Measurements from ENCODE around the gene LUC7L.

LUC7L gene

GRCh38 chr16:143047-143446, 86.2 kb downstream of the LUC7L start:
- no peak for DNase-seq (ENCODE audit: low spot score)

GRCh38 chr16:142405-142967, 86.8 kb downstream of the LUC7L start:
- DNase-seq (ENCODE audit: low spot score): no peak

GRCh38 chr16:140175-140857, 88.9 kb downstream of the LUC7L start:
- no peak for DNase-seq (ENCODE audit: low spot score)

Data from AG08395 (cell line).